IPS DF 6.9 (cell line): Measurements from ENCODE around the gene FAM161B.
"Not testable (repeated sequence)": the region's sequence is repeated elsewhere in the genome, so short reads cannot be mapped to it uniquely, and the experiment has no call there.

Experiments used
- DNase-seq: peaks from one replicate; pipeline ENCODE4 v3.0.0-alpha.2; 2013; ENCODE audit warnings: low read depth, low spot score
- H3K27ac ChIP-seq: one replicate; pipeline ENCODE4 v1.5.1; 2013; ENCODE audit warnings: low read length, control low read depth
- H3K27me3 ChIP-seq: 2 replicates; pipeline ENCODE4 v1.6.1; 2013; ENCODE audit warnings: mild to moderate bottlenecking, low read length; ENCODE audit not compliant: control insufficient read depth, insufficient read depth
- H3K36me3 ChIP-seq: 2 replicates; pipeline ENCODE4 v1.6.1; 2013; ENCODE audit warnings: low read length; ENCODE audit not compliant: control insufficient read depth, insufficient read depth
- H3K4me1 ChIP-seq: 2 replicates; pipeline ENCODE4 v1.6.1; 2013; ENCODE audit warnings: low read length; ENCODE audit not compliant: control insufficient read depth, insufficient read depth
- H3K4me3 ChIP-seq: 2 replicates; pipeline ENCODE4 v1.5.1; 2013; ENCODE audit warnings: mild to moderate bottlenecking, low read length
- H3K9me3 ChIP-seq: 2 replicates; pipeline ENCODE4 v1.6.1; 2013; ENCODE audit warnings: low read length, inconsistent platforms; ENCODE audit not compliant: control insufficient read depth, insufficient read depth
- WGBS: extraction: QIAGEN DNeasy Blood & Tissue Kit; methylation state at CpG from one replicate; pipeline ENCODE4 v1.1.7; 2013; ENCODE audit warnings: mixed read lengths, missing lambda C conversion rate; ENCODE audit not compliant: insufficient read length, insufficient coverage; 5-methylcytosine and 5-hydroxymethylcytosine counted together

FAM161B gene, protein sequence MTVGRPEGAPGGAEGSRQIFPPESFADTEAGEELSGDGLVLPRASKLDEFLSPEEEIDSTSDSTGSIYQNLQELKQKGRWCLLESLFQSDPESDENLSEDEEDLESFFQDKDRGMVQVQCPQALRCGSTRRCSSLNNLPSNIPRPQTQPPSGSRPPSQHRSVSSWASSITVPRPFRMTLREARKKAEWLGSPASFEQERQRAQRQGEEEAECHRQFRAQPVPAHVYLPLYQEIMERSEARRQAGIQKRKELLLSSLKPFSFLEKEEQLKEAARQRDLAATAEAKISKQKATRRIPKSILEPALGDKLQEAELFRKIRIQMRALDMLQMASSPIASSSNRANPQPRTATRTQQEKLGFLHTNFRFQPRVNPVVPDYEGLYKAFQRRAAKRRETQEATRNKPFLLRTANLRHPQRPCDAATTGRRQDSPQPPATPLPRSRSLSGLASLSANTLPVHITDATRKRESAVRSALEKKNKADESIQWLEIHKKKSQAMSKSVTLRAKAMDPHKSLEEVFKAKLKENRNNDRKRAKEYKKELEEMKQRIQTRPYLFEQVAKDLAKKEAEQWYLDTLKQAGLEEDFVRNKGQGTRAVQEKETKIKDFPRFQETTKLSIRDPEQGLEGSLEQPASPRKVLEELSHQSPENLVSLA

DNA sequence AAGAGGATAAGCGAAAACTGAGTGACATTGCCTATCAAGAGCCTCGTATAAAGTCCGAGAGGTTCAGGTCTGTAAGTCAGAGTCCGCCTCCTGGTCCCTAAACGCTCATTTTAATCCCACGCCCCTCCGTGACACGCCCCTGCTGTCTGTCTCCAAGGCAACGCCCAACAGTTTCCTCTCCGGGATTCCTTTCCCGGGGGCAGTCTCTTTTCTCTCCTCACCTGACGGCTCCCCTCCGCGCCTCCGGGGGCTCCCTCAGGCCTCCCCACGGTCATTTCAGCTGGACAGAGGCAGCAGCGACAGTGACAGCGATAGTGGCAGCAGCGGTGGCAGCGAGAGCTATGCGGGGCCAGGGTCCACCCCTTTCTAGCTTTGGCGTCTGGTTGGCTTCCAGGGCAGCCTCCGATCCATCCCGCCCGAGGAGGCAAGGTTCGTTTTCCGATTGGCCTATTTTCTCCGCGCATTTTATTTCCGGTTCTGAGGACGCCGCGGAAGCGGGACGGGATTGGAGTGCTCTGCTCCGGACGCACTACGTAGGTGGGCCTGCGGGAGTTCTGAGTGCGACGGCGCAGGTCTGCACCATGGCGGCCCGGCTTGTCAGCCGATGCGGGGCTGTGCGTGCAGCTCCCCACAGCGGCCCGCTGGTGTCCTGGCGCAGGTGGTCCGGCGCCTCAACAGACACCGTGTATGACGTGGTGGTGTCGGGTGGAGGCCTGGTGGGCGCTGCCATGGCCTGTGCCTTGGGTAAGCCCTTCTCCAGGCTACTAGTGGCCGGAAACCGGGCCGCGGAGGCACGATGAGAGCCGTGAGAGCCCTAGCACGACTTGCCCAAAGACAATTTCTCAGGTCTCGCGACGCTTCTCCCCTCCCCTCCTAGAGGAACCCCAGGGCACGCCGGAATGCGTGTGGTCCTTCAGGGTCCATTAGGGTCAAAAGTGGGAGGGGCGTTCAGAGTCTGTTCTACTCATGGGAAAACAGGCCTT, at the start of gene FAM161B, which contains the start of gene COQ6:
FAM161B (minus strand) TSS at position 343 of the 983 bp plus-strand sequence; CDS start at position 275, 68 bp downstream.
COQ6 (plus strand) TSS at position 551 of the 983 bp plus-strand sequence; CDS start at position 582, 31 bp downstream.
- no CpG with 5 or more reads among the region's 70 CpGs for WGBS
- Histone ChIP-seq H3K27me3 (no peaks in the 10 kb centered on the region), H3K36me3 (no peaks in the 10 kb centered on the region), H3K4me1 (no peaks in the 10 kb centered on the region; the same call in 1 of the 2 replicates), H3K4me3 (peak within 1 kb of the TSS; percentile 44; the same call in 1 of the 2 replicates), H3K9me3 (no peaks in the 10 kb centered on the region), H3K27ac (no peak within 1 kb of the TSS)
- DNase-seq, result peak; percentile 91

DNA sequence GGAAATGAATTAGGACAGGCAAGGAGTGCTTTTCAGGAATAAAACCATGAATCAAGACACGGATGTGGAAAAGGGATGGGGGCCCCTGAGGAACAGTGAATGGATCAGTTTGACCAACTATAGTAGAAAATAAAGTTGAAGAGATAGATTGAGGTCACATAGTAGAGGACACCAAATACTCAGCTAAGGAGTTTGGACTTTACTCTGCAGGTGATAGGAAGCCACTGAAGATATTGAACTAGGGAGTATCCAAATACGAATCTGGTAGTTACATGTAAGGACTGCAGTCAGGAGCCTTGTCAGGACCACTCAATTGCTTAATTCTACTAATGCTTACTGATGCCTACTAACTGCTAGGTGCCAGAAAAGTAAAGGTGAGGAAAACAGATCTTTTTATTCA, 48.8 kb upstream of the FAM161B start:
- Histone ChIP-seq H3K27ac (no peak overlapping the region), H3K4me3 (no peak overlapping the region), H3K36me3 (no peaks in the 10 kb centered on the region), H3K27me3 (no peaks in the 10 kb centered on the region), H3K4me1 (no peaks in the 10 kb centered on the region), H3K9me3 (no peaks in the 10 kb centered on the region)
- DNase-seq, result no peak
- WGBS, result no CpG with 5 or more reads among the region's 2 CpGs

DNA sequence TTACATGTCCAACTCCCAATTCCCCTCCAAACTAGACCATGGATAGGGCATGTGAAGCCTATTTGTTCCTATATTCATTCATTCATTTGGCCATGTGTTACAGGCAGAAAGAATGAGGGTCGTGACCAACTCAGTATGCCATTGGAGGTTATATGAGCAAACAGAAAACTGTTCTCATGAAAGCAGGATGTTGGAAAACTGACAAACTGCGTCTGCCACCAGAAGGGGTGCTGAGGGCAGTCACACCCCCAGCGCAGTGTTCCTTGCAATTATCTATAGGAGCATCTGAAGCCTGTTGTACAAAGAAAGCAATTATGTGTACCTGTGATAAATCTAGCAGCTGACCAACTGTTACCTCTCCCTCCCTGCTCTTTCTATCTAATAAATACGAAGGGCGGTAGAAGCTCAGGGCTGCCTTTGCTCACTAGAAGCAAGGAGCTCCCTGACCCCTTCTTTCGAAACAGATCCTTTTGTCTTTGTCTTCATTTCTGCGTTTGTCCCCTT, 48.1 kb upstream of the FAM161B start:
- Histone ChIP-seq H3K27me3 (no peaks in the 10 kb centered on the region), H3K4me1 (no peaks in the 10 kb centered on the region), H3K36me3 (no peaks in the 10 kb centered on the region), H3K4me3 (no peak overlapping the region), H3K9me3 (no peaks in the 10 kb centered on the region), H3K27ac (no peak overlapping the region)
- no CpG with 5 or more reads among the region's 7 CpGs for WGBS
- no peak for DNase-seq

DNA sequence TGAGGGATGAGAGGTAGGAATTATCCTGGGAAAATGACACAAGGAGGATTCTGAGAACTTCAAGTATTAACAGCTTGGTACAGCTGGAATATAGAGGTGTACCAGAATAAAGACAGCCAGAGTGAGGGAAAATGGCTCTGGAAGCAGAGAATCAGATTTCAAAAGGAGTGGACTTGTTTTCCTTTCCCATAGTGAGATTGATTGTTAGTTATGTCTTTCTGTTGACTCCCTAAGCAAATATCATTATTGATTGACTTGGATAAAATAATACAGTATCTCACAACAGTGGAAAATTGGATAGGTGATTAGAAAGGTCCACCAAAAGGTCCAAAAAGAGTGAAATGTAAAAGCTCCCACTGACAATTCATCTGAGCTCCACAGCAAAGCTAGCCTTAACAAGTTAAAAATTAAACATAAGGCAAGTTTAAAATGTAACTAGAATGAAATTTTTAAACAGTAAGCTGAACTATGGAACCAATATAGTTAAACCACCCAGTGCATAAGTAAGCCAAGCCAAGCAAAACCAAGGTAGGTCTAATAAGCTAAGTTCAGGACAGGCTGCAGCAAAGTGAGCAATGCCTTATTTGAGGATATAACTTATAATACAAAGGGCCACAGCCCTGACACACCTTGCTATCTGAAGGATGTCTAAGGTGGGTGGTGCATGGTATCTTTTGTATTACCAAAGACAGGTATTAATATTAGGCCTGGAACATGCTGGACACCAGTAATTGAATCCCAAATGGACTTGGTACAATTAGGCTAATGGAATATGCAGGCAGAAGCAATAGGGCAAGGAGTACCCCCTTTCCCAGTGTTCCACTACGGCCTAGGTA, 47.4 kb upstream of the FAM161B start:
- no CpG with 5 or more reads among the region's 1 CpG for WGBS
- DNase-seq, result no peak
- H3K4me1 ChIP-seq, result no peaks in the 10 kb centered on the region
- no peaks in the 10 kb centered on the region for H3K36me3 ChIP-seq
- no peaks in the 10 kb centered on the region for H3K27me3 ChIP-seq
- no peaks in the 10 kb centered on the region for H3K9me3 ChIP-seq
- H3K27ac ChIP-seq, result no peak overlapping the region
- no peak overlapping the region for H3K4me3 ChIP-seq

DNA sequence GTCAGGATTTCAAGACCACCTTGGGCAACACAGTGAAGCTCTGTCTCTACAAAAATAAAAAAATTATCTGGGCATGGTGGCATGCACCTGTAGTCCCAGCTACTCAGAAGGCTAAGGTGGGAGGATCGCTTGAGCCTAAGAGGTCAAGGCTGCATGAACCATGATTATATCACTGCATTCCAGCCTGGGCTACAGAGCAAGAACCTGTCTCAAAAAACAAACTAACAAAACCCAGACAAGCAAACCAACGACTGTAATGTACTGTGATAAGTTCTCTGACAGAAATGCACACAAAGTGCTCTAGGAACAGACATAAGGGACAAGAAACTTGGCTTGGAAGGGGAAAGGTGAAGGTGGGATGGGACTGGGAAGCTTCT, 46.8 kb upstream of the FAM161B start:
- Histone ChIP-seq H3K4me3 (no peak overlapping the region), H3K27ac (no peak overlapping the region), H3K27me3 (no peaks in the 10 kb centered on the region), H3K9me3 (no peaks in the 10 kb centered on the region), H3K4me1 (no peaks in the 10 kb centered on the region), H3K36me3 (no peaks in the 10 kb centered on the region)
- DNase-seq, result no peak
- WGBS, result no CpG with 5 or more reads among the region's 2 CpGs

DNA sequence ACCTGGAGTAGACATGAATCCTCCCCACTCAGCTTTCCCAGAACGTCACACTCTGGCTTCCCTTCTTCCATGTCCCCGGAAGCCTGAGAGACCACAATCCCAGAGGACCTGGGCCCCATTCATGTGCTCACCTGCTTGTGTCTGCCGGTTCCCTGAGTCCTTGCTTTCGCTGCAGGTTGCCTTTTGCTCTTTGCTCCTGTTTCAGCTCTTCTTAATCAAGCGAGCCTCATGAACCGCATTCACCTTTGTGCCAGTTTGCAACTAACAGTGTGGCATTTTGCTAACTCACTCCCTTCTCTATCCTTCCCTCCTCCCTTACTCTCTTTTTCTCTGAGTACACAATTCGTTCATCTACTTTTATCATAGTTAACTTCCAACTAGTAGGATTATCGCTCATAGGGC, 46.1 kb upstream of the FAM161B start:
- no peaks in the 10 kb centered on the region for H3K4me1 ChIP-seq
- no peaks in the 10 kb centered on the region for H3K9me3 ChIP-seq
- no peak for DNase-seq
- WGBS, result 100% methylated on average over 1 of the region's 8 CpGs
- H3K36me3 ChIP-seq, result no peaks in the 10 kb centered on the region
- no peak overlapping the region for H3K4me3 ChIP-seq
- no peak overlapping the region for H3K27ac ChIP-seq
- no peaks in the 10 kb centered on the region for H3K27me3 ChIP-seq

DNA sequence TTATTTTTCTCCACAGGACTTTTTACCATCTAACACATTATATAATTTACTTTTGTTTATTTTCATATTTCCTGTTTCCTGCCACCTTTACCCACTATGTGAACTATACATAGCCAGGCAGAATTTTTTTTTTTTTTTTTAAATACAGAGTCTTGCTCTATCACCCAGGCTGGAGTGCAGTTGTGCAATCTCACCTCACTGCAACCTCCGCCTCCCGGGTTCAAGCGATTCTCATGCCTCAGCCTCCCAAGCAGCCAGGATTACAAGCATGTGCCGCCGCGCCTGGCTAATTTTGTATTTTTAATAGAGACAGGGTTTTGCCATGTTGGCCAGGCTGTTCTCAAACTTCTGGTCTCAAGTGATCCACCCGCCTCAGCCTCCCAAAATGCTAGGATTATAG, 45.0 kb upstream of the FAM161B start:
- WGBS, result no CpG with 5 or more reads among the region's 7 CpGs
- H3K9me3 ChIP-seq, H3K27ac ChIP-seq, DNase-seq, H3K4me3 ChIP-seq, H3K36me3 ChIP-seq, H3K4me1 ChIP-seq, H3K27me3 ChIP-seq: not testable (repeated sequence)

DNA sequence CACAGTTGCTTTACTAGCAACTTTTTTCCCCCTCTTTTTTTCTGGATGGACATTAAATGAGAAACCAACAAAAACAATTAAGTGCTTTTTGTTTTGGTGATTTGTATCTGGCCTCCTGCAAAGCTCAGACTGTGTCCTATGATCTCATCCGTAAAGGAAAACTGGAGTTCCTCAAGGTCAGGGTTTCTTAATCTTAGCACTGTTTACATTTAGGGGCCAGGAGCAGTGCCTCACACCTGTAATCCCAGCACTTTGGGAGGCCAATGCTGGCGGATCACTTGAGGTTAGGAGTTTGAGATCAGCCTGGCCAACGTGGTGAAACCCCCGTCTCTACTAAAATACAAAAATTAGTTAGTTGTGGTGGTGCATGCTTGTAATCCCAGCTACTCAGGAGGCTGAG, 41.2 kb upstream of the FAM161B start:
- Histone ChIP-seq H3K4me3 (no peak overlapping the region), H3K9me3 (no peaks in the 10 kb centered on the region), H3K27ac (no peak overlapping the region), H3K36me3 (no peaks in the 10 kb centered on the region), H3K4me1 (no peaks in the 10 kb centered on the region), H3K27me3 (no peaks in the 10 kb centered on the region)
- DNase-seq, result no peak
- WGBS, result no CpG with 5 or more reads among the region's 4 CpGs

DNA sequence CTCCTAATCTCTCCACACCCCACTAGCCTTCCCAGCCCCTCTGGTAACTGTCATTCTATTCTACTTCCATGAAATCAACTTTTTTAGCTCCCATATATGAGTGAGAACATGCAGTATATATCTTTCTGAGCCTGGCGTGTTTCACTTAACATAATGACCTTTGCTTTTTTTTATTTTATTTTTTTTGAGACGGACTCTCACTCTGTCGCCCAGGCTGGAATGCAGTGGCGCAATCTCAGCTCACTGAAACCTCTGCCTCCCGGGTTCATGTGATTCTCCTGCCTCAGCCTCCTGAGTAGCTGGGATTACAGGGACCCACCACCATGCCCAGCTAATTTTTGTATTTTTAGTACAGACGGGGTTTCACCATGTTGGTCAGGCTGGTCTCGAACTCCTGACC, 38.8 kb upstream of the FAM161B start:
- H3K27ac ChIP-seq, H3K4me1 ChIP-seq, H3K4me3 ChIP-seq, H3K9me3 ChIP-seq, DNase-seq, H3K27me3 ChIP-seq, H3K36me3 ChIP-seq: not testable (repeated sequence)
- no CpG with 5 or more reads among the region's 7 CpGs for WGBS
